NCI-H128 (cell line): Measurements from ENCODE around the gene ZNF541.
"Not testable (repeated sequence)": the region's sequence is repeated elsewhere in the genome, so short reads cannot be mapped to it uniquely, and the experiment has no call there.

Source experiments
- DNase-seq: peaks from one replicate; lab custom pipeline; 2025; ENCODE audit not compliant: unreplicated experiment; lab: John Stamatoyannopoulos, UW

ZNF541 gene

GRCh38 chr19:47601180-47601904 lies 28.4 kb upstream of the ZNF541 start:
- DNase-seq = no peak

GRCh38 chr19:47600246-47601179 lies 27.6 kb upstream of the ZNF541 start:
- DNase-seq = peak; percentile 98

GRCh38 chr19:47599671-47600245 lies 26.8 kb upstream of the ZNF541 start:
- DNase-seq = not testable (repeated sequence)

- DNase-seq = no peak
Measured at GRCh38 chr19:47598407-47599349, 25.7 kb upstream of the ZNF541 start.

- DNase-seq = no peak
Measured at GRCh38 chr19:47595944-47596343, 23.0 kb upstream of the ZNF541 start.

GRCh38 chr19:47593860-47594259 lies 20.9 kb upstream of the ZNF541 start:
- no peak for DNase-seq

GRCh38 chr19:47589824-47590223 lies 16.9 kb upstream of the ZNF541 start:
- no peak for DNase-seq

GRCh38 chr19:47587295-47587694 lies 14.3 kb upstream of the ZNF541 start:
- DNase-seq = no peak

- DNase-seq = not testable (repeated sequence)
Measured at GRCh38 chr19:47583161-47583560, 10.2 kb upstream of the ZNF541 start.

- no peak for DNase-seq
Measured at GRCh38 chr19:47582320-47582909, 9.5 kb upstream of the ZNF541 start.

GRCh38 chr19:47581605-47582319 lies 8.8 kb upstream of the ZNF541 start:
- no peak for DNase-seq

GRCh38 chr19:47580397-47580796 lies 7.4 kb upstream of the ZNF541 start:
- DNase-seq = no peak

GRCh38 chr19:47572635-47573034 lies 313 bp downstream of the ZNF541 start:
- no peak for DNase-seq

GRCh38 chr19:47569331-47569730 lies 3.6 kb downstream of the ZNF541 start:
- DNase-seq = no peak

- DNase-seq = no peak
Measured at GRCh38 chr19:47564081-47564480, 8.9 kb downstream of the ZNF541 start.

- no peak for DNase-seq
Measured at GRCh38 chr19:47561440-47562057, 11.4 kb downstream of the ZNF541 start.

- no peak for DNase-seq
Measured at GRCh38 chr19:47560999-47561398, 11.9 kb downstream of the ZNF541 start.

GRCh38 chr19:47550129-47550528 lies 22.8 kb downstream of the ZNF541 start:
- DNase-seq = no peak

- no peak for DNase-seq
Measured at GRCh38 chr19:47549261-47549862, 23.6 kb downstream of the ZNF541 start.
